Epithelial cell of esophagus (primary cell): ENCODE measurements around the gene EIF4B.
A peak's percentile ranks its signal among the peaks of the same experiment; 100 is the strongest.

Experiments
- DNase-seq: peaks from one replicate; pipeline ENCODE4 v3.0.0; 2010; ENCODE audit warnings: low read depth
- H3K4me3 ChIP-seq: 2 replicates; pipeline ENCODE4 v1.5.1; 2011; ENCODE audit warnings: mild to moderate bottlenecking, low read length, control low read depth
- CTCF ChIP-seq: IDR thresholded peaks from 2 replicates; pipeline ENCODE4 v1.5.1; 2011; ENCODE audit warnings: low read depth, mild to moderate bottlenecking, low read length, control low read depth, inconsistent platforms; ENCODE audit not compliant: insufficient read depth; ENCODE audit errors: missing control alignments

EIF4B gene

GRCh38 chr12:53063708-53064612, 57.7 kb downstream of the EIF4B start:
- TF ChIP-seq CTCF = no peak
- no peak for DNase-seq
- no peak overlapping the region for H3K4me3 ChIP-seq

GRCh38 chr12:53064613-53065436, 58.6 kb downstream of the EIF4B start:
- TF ChIP-seq CTCF = no peak
- H3K4me3 ChIP-seq = no peak overlapping the region
- DNase-seq = no peak

GRCh38 chr12:53065470-53065869, 59.2 kb downstream of the EIF4B start:
- H3K4me3 ChIP-seq = no peak overlapping the region
- DNase-seq = no peak
- TF ChIP-seq CTCF = no peak

GRCh38 chr12:53065975-53066931, 60.0 kb downstream of the EIF4B start:
- H3K4me3 ChIP-seq = no peak overlapping the region
- TF ChIP-seq CTCF = peak; percentile 84
- peak; percentile 74 for DNase-seq

GRCh38 chr12:53067074-53067992, 61.1 kb downstream of the EIF4B start:
- no peak overlapping the region for H3K4me3 ChIP-seq
- DNase-seq = no peak
- no peak for TF ChIP-seq CTCF
